ENCODE measurements around the gene KLF4.

- TF ChIP-seq, protein P1, sequence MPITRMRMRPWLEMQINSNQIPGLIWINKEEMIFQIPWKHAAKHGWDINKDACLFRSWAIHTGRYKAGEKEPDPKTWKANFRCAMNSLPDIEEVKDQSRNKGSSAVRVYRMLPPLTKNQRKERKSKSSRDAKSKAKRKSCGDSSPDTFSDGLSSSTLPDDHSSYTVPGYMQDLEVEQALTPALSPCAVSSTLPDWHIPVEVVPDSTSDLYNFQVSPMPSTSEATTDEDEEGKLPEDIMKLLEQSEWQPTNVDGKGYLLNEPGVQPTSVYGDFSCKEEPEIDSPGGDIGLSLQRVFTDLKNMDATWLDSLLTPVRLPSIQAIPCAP (CRISPR knock-in tag; IDR thresholded peaks at IDR 0.05): no peak
- TF ChIP-seq CTCF (IDR thresholded peaks at IDR 0.05) (no peak), ZBTB43 (CRISPR knock-in tag; IDR thresholded peaks at IDR 0.05) (no peak), HMGXB4 (CRISPR knock-in tag; IDR thresholded peaks at IDR 0.05) (no peak), TCF7 (CRISPR knock-in tag; IDR thresholded peaks at IDR 0.05; ENCODE audit: low read depth) (no peak), MYBL2 (CRISPR knock-in tag; IDR thresholded peaks at IDR 0.05) (no peak), FOXK1 (CRISPR knock-in tag; IDR thresholded peaks at IDR 0.05) (no peak), CBFB (CRISPR knock-in tag; IDR thresholded peaks at IDR 0.05; ENCODE audit: low read depth) (no peak), ZNF423 (CRISPR knock-in tag; IDR thresholded peaks at IDR 0.05) (no peak), SMAD4 (CRISPR knock-in tag; IDR thresholded peaks at IDR 0.05) (no peak), ZNF138 (CRISPR knock-in tag; conservative IDR thresholded peaks at IDR 0.05) (no peak), ZNF121 (CRISPR knock-in tag; IDR thresholded peaks at IDR 0.05) (no peak)
- TF ChIP-seq, protein P2, sequence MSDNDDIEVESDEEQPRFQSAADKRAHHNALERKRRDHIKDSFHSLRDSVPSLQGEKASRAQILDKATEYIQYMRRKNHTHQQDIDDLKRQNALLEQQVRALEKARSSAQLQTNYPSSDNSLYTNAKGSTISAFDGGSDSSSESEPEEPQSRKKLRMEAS (CRISPR knock-in tag; IDR thresholded peaks at IDR 0.05): no peak
Observed at GRCh38 chr9:107530679-107531078, 41.1 kb upstream of the KLF4 start.
